Measurements from ENCODE around the gene INPP4B.

DNA sequence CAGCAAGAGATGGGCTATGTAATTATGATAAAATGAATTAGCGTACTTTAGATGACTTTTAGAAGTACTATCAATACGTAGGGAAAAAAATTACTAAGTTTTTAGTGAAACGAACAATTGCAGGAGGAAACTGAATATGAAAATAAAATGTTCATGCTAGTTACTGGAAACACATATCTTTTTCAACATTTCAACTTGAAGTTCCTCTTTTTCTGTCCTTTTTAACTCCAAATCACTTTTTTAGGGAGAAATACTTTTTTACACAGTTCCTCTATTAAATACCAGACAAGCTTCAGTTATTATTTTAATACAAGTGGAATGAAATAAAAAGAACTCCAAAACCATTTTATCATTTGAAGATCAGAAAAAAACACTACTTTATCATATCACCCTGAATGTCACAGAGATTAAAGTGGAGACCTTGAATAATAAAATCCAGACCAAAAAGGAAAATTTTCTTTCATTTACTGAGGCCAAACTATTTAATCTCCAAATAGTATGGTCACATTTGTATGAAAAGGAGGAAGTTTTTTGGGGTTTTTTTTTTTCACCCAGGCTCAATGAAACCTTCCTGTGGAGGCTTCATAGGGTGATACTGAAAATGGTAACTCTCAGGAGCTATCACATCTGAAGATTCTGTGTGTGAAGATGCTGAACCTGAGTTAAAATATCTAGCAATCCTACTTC is 306.2 kb downstream of the INPP4B start:
- TF ChIP-seq EZH2phosphoT487 (IDR thresholded peaks at IDR 0.05; ENCODE audit: insufficient read depth, low read depth) (no peak), EZH2 (IDR thresholded peaks at IDR 0.05; ENCODE audit: insufficient read depth, poor library complexity, severe bottlenecking) (no peak)

All from GM23248 (cell line).